ENCODE data around the gene DNAJC2. TPM values are rescaled to one million over a fixed set of nuclear protein-coding genes. Genes with fewer than 3 reads are reported as not detected.
"Not testable (repeated sequence)": the region's sequence is repeated elsewhere in the genome, so short reads cannot be mapped to it uniquely, and the experiment has no call there.

The DNAJC2 gene
- total RNA-seq, 4 donors from 2014 or later, result 10.2 to 45.0 (median 17.8) TPM

- H3K27me3 ChIP-seq; DNase-seq (ENCODE audit: low spot score in 2 of 2); H3K36me3 ChIP-seq; H3K27ac ChIP-seq; H3K9me3 ChIP-seq; H3K4me3 ChIP-seq: not testable (repeated sequence)
- 80% methylated on average over 2 of the region's 2 CpGs for WGBS
- H3K4me1 ChIP-seq, result peaks cover 13% of the 10 kb centered on the region
Observed at GRCh38 chr7:103278195-103278594, 66.4 kb downstream of the DNAJC2 start.

GRCh38 chr7:103274867-103275266 lies 69.7 kb downstream of the DNAJC2 start:
- not testable (repeated sequence) for H3K4me1 ChIP-seq; DNase-seq (ENCODE audit: low spot score in 2 of 2); H3K27ac ChIP-seq; H3K9me3 ChIP-seq; H3K36me3 ChIP-seq; H3K4me3 ChIP-seq; H3K27me3 ChIP-seq
- no CpG with 5 or more reads among the region's 24 CpGs for WGBS

- not testable (repeated sequence) for H3K9me3 ChIP-seq; H3K4me1 ChIP-seq; DNase-seq (ENCODE audit: low spot score in 2 of 2); H3K4me3 ChIP-seq; H3K27ac ChIP-seq; H3K36me3 ChIP-seq; H3K27me3 ChIP-seq
- 94% methylated on average over 6 of the region's 6 CpGs for WGBS
Observed at GRCh38 chr7:103273374-103273773, 71.2 kb downstream of the DNAJC2 start.

GRCh38 chr7:103266229-103266628 lies 78.3 kb downstream of the DNAJC2 start:
- not testable (repeated sequence) for H3K4me1 ChIP-seq; H3K27me3 ChIP-seq; H3K4me3 ChIP-seq; H3K27ac ChIP-seq; DNase-seq (ENCODE audit: low spot score in 2 of 2); H3K9me3 ChIP-seq; H3K36me3 ChIP-seq
- 42% methylated on average over 2 of the region's 2 CpGs for WGBS

GRCh38 chr7:103264054-103264453 lies 80.5 kb downstream of the DNAJC2 start:
- not testable (repeated sequence) for H3K27ac ChIP-seq; H3K4me1 ChIP-seq; H3K27me3 ChIP-seq; H3K9me3 ChIP-seq; H3K36me3 ChIP-seq; DNase-seq (ENCODE audit: low spot score in 2 of 2); H3K4me3 ChIP-seq
- WGBS, result 83% methylated on average over 2 of the region's 2 CpGs

Other genes starting within 250 kb of the DNAJC2 start
- 10 to 100 TPM in 2 of 4 donors, 1 to 10 TPM in 2; 6.1 to 24.3 (median 10.0) TPM for gene NAPEPLD, start 195.7 kb downstream of the DNAJC2 start, total RNA-seq
- 10 to 100 TPM; 38.9 to 61.3 (median 45.4) TPM for gene PMPCB, start 47.3 kb downstream of the DNAJC2 start, total RNA-seq
- gene PSMC2, start 2.9 kb upstream of the DNAJC2 start, total RNA-seq, result 100 to 1,000 TPM in 1 of 4 donors, 10 to 100 TPM in 3; 61.5 to 115 (median 94.0) TPM
- gene SLC26A5, start 101.4 kb upstream of the DNAJC2 start, total RNA-seq, result 1 to 10 TPM in 2 of 4 donors, under 1 TPM in 2; 0.42 to 5.3 (median 0.90) TPM

Data from suprapubic skin (tissue), 4 donors.